Activated CD8-positive, alpha-beta memory T cell treated with anti-CD3 and anti-CD28 coated beads for 24 hours (primary cell): ENCODE measurements around the gene CD164L2.

ENCODE experiments used
- DNase-seq: peaks from one replicate; pipeline ENCODE4 v3.0.0-alpha.2; 2020

Gene CD164L2

GRCh38 chr1:27361044-27361402 is 22.1 kb downstream of the CD164L2 start:
- DNase-seq: no peak

GRCh38 chr1:27360159-27361043 is 22.7 kb downstream of the CD164L2 start:
- DNase-seq: peak; percentile 77

- no peak for DNase-seq
Measured at GRCh38 chr1:27359822-27360158, 23.3 kb downstream of the CD164L2 start.

- no peak for DNase-seq
Measured at GRCh38 chr1:27358928-27359313, 24.2 kb downstream of the CD164L2 start.

GRCh38 chr1:27358038-27358927 is 24.9 kb downstream of the CD164L2 start:
- no peak for DNase-seq

GRCh38 chr1:27357281-27358037 is 25.7 kb downstream of the CD164L2 start:
- peak; percentile 94 for DNase-seq

GRCh38 chr1:27356619-27357280 is 26.4 kb downstream of the CD164L2 start:
- peak; percentile 67 for DNase-seq

- DNase-seq: no peak
Measured at GRCh38 chr1:27356277-27356618, 26.9 kb downstream of the CD164L2 start.

- no peak for DNase-seq
Measured at GRCh38 chr1:27355683-27356082, 27.4 kb downstream of the CD164L2 start.

- no peak for DNase-seq
Measured at GRCh38 chr1:27353629-27354028, 29.5 kb downstream of the CD164L2 start.

- DNase-seq: no peak
Measured at GRCh38 chr1:27353166-27353565, 30.0 kb downstream of the CD164L2 start.

GRCh38 chr1:27351541-27352107 is 31.5 kb downstream of the CD164L2 start:
- DNase-seq: no peak

- DNase-seq: no peak
Measured at GRCh38 chr1:27350663-27351540, 32.2 kb downstream of the CD164L2 start.

- DNase-seq: no peak
Measured at GRCh38 chr1:27349784-27350662, 33.1 kb downstream of the CD164L2 start.

- peak; percentile 76 for DNase-seq
Measured at GRCh38 chr1:27348861-27349783, 34.0 kb downstream of the CD164L2 start.

GRCh38 chr1:27346991-27347624 is 36.0 kb downstream of the CD164L2 start:
- DNase-seq: no peak

- DNase-seq: no peak
Measured at GRCh38 chr1:27346357-27346756, 36.8 kb downstream of the CD164L2 start.

- no peak for DNase-seq
Measured at GRCh38 chr1:27345272-27345671, 37.9 kb downstream of the CD164L2 start.

- no peak for DNase-seq
Measured at GRCh38 chr1:27343639-27344025, 39.5 kb downstream of the CD164L2 start.
